ENCODE measurements around the gene AOX1. TPM values are rescaled to one million over a fixed set of nuclear protein-coding genes. Genes with fewer than 3 reads are reported as not detected.

AOX1 gene
- total RNA-seq, 4 donors from 2014 or later: 22.1 to 41.8 (median 34.0) TPM

- Histone ChIP-seq H3K4me3 (no peak overlapping the region), H3K9me3 (no peaks in the 10 kb centered on the region), H3K27ac (no peak overlapping the region), H3K4me1 (no peaks in the 10 kb centered on the region), H3K36me3 (no peaks in the 10 kb centered on the region), H3K27me3 (no peaks in the 10 kb centered on the region)
- DNase-seq (no peak), ATAC-seq (no peak)
- intact Hi-C loops (cut with DNase I; ENCODE audit: low total_unique reads) (no loop called here), in situ Hi-C loops (cut with MboI; ENCODE audit: low sequenced_read_pairs in 4 of 4) (loop anchor here in 1 of 4 donors (25.0 kb wide), 1 partner anchor 713 kb away; the partner anchor contains the start of genes MAIP1 and TYW5)
- TF ChIP-seq CTCF (IDR thresholded peaks at IDR 0.05 in 4 of 5, conservative IDR thresholded peaks at IDR 0.05 in 1 of 5) (no peak), POLR2A (IDR thresholded peaks at IDR 0.05) (no peak)
These were observed 89.0 kb downstream of the AOX1 start for GRCh38 chr2:200674837-200675236.

- in situ Hi-C loops (cut with MboI; ENCODE audit: low sequenced_read_pairs in 4 of 4): loop anchor here in 1 of 4 donors (25.0 kb wide), 1 partner anchor 715 kb away; the partner anchor contains the start of genes MAIP1 and TYW5
- Histone ChIP-seq H3K27me3 (no peaks in the 10 kb centered on the region), H3K4me1 (no peaks in the 10 kb centered on the region), H3K27ac (no peak overlapping the region), H3K9me3 (no peaks in the 10 kb centered on the region), H3K36me3 (no peaks in the 10 kb centered on the region), H3K4me3 (no peak overlapping the region)
- no peak for DNase-seq
- intact Hi-C loops (cut with DNase I; ENCODE audit: low total_unique reads): no loop called here
- no peak for ATAC-seq
- no peak for TF ChIP-seq CTCF (IDR thresholded peaks at IDR 0.05 in 4 of 5, conservative IDR thresholded peaks at IDR 0.05 in 1 of 5)
- TF ChIP-seq POLR2A (IDR thresholded peaks at IDR 0.05): no peak
These were observed 91.4 kb downstream of the AOX1 start for GRCh38 chr2:200677171-200677570.

GRCh38 chr2:200677721-200678532, 92.1 kb downstream of the AOX1 start:
- Histone ChIP-seq H3K4me1 (no peaks in the 10 kb centered on the region), H3K27me3 (no peaks in the 10 kb centered on the region), H3K4me3 (no peak overlapping the region), H3K36me3 (no peaks in the 10 kb centered on the region), H3K27ac (no peak overlapping the region), H3K9me3 (no peaks in the 10 kb centered on the region)
- DNase-seq (no peak), ATAC-seq (peak in 1 of 2 donors; percentile 31)
- TF ChIP-seq POLR2A (IDR thresholded peaks at IDR 0.05) (no peak), CTCF (IDR thresholded peaks at IDR 0.05 in 4 of 5, conservative IDR thresholded peaks at IDR 0.05 in 1 of 5) (no peak)
- in situ Hi-C loops (cut with MboI; ENCODE audit: low sequenced_read_pairs in 4 of 4): loop anchor here in 1 of 4 donors (25.0 kb wide), 1 partner anchor 716 kb away; the partner anchor contains the start of genes MAIP1 and TYW5
- intact Hi-C loops (cut with DNase I; ENCODE audit: low total_unique reads): no loop called here

- Histone ChIP-seq H3K36me3 (no peaks in the 10 kb centered on the region), H3K27me3 (no peaks in the 10 kb centered on the region), H3K4me3 (no peak overlapping the region), H3K27ac (no peak overlapping the region), H3K4me1 (no peaks in the 10 kb centered on the region), H3K9me3 (no peaks in the 10 kb centered on the region)
- DNase-seq (no peak), ATAC-seq (no peak)
- TF ChIP-seq POLR2A (IDR thresholded peaks at IDR 0.05): no peak
- TF ChIP-seq CTCF (IDR thresholded peaks at IDR 0.05 in 4 of 5, conservative IDR thresholded peaks at IDR 0.05 in 1 of 5): no peak
- intact Hi-C loops (cut with DNase I; ENCODE audit: low total_unique reads) (no loop called here), in situ Hi-C loops (cut with MboI; ENCODE audit: low sequenced_read_pairs in 4 of 4) (loop anchor here in 1 of 4 donors (25.0 kb wide), 1 partner anchor 717 kb away; the partner anchor contains the start of genes MAIP1 and TYW5)
These were observed 93.3 kb downstream of the AOX1 start for GRCh38 chr2:200679127-200679526.

Data from gastrocnemius medialis (tissue), 4 donors.